Body of pancreas (tissue), 4 donors: Measurements from ENCODE around the gene SMARCA2. TPM values are rescaled to one million over a fixed set of nuclear protein-coding genes. Genes with fewer than 3 reads are reported as not detected.

Experiments used
- ATAC-seq: fragments of 150-250 bp; one replicate; pipeline ENCODE4 v1.9.1; 2016
- DNase-seq, 4 donors: peaks; one replicate each; pipeline ENCODE4 v3.0.0-alpha.2; 2019
- H3K27ac ChIP-seq, 4 donors: fragments of 200-600 bp; sonication (generic); 1 replicate in 3 of 4; 2 replicates in 1 of 4; pipeline versions ENCODE4 v1.5.1 to v1.6.1; 2016 to 2019; ENCODE audit warnings: mild to moderate bottlenecking in 1 of 4, mixed read lengths in 1 of 4, moderate library complexity in 1 of 4
- H3K27me3 ChIP-seq, 2 donors: fragments of 200-600 bp; sonication (generic); one replicate each; pipeline ENCODE4 v1.6.0; 2016; ENCODE audit warnings: mild to moderate bottlenecking in 1 of 2
- H3K36me3 ChIP-seq, 2 donors: fragments of 200-600 bp; sonication (generic); replicated peaks in 1 of 2; 2 replicates each; pipeline ENCODE4 v1.5.1; 2016; ENCODE audit warnings: low read depth in 2 of 2; ENCODE audit not compliant: insufficient read depth in 1 of 2
- H3K4me1 ChIP-seq: fragments of 200-600 bp; sonication (generic); one replicate; pipeline ENCODE4 v1.6.0; 2016
- H3K4me3 ChIP-seq, 2 donors: fragments of 200-600 bp; sonication (generic); 1 replicate in 1 of 2; 2 replicates in 1 of 2; pipeline ENCODE4 v1.5.1; 2016 to 2019
- H3K9me3 ChIP-seq, 3 donors: fragments of 200-600 bp; sonication (generic); 1 replicate in 2 of 3; 2 replicates in 1 of 3; pipeline ENCODE4 v1.5.1; 2016
- POLR2A ChIP-seq, 3 donors: fragments of 450-650 bp; IDR thresholded peaks; one replicate each; pipeline ENCODE4 v1.6.1; 2016; ENCODE audit warnings: antibody characterized with exemption in 3 of 3, mild to moderate bottlenecking in 2 of 3
- WGBS, 2 donors: methylation state at CpG; one replicate each; pipeline ENCODE4 v1.1.5; 2017; 5-methylcytosine and 5-hydroxymethylcytosine counted together
- intact Hi-C: fragments of 100-400 bp; cut with DNase I; formaldehyde crosslinking; loops from one replicate; pipeline ENCODE4 v1.15.1; 2023
- total RNA-seq, 2 donors: library from RNA; depleted of rRNA; stranded (reverse); fragments of >200 nt; gene quantifications; one replicate each; pipeline ENCODE4 v1.1.0, GENCODE V29; 2016
- TF ChIP-seq, protein P1 (sequence below), 7 experiments: fragments of 450-650 bp in 4 of 7; fragments of 200-600 bp in 3 of 7; sonication (generic) in 3 of 7; IDR thresholded peaks; one replicate each; pipeline ENCODE4 v1.5.1; 2016 to 2019; ENCODE audit warnings: antibody characterized with exemption in 7 of 7

Gene SMARCA2
- total RNA-seq, 2 donors from 2014 or later, result 83.8 to 117 TPM

- H3K4me3 ChIP-seq, result peak overlapping the region in 1 of 2 donors; percentile 21
- peak overlapping the region in 3 of 4 donors; percentile 62 to 82 (median 62) for H3K27ac ChIP-seq
- ATAC-seq, result peak; percentile 64
- peaks cover 0 to 4% of the 10 kb centered on the region in 2 donors for H3K36me3 ChIP-seq
- peaks cover 18% of the 10 kb centered on the region for H3K4me1 ChIP-seq
- H3K27me3 ChIP-seq, result no peaks in the 10 kb centered on the region
- intact Hi-C loops, result no loop called here
- WGBS, 2 donors, result 3 to 7% methylated on average over 13 of the region's 13 CpGs
- TF ChIP-seq POLR2A (IDR thresholded peaks at IDR 0.05), result peak in 1 of 3 donors; percentile 33
- TF ChIP-seq, protein P1, sequence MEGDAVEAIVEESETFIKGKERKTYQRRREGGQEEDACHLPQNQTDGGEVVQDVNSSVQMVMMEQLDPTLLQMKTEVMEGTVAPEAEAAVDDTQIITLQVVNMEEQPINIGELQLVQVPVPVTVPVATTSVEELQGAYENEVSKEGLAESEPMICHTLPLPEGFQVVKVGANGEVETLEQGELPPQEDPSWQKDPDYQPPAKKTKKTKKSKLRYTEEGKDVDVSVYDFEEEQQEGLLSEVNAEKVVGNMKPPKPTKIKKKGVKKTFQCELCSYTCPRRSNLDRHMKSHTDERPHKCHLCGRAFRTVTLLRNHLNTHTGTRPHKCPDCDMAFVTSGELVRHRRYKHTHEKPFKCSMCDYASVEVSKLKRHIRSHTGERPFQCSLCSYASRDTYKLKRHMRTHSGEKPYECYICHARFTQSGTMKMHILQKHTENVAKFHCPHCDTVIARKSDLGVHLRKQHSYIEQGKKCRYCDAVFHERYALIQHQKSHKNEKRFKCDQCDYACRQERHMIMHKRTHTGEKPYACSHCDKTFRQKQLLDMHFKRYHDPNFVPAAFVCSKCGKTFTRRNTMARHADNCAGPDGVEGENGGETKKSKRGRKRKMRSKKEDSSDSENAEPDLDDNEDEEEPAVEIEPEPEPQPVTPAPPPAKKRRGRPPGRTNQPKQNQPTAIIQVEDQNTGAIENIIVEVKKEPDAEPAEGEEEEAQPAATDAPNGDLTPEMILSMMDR (IDR thresholded peaks at IDR 0.05), result peak in 2 of 7 experiments; percentile 9 to 18
- no peaks in the 10 kb centered on the region for H3K9me3 ChIP-seq
- DNase-seq, result peak; percentile 33 to 70 (median 57)
These were observed 143.0 kb downstream of the SMARCA2 start for GRCh38 chr9:2158111-2158610.

GRCh38 chr9:2158766-2159430, 143.8 kb downstream of the SMARCA2 start:
- TF ChIP-seq, protein P1 (IDR thresholded peaks at IDR 0.05), result no peak
- TF ChIP-seq POLR2A (IDR thresholded peaks at IDR 0.05), result no peak
- H3K9me3 ChIP-seq, result no peaks in the 10 kb centered on the region
- peaks cover 18% of the 10 kb centered on the region for H3K4me1 ChIP-seq
- peak overlapping the region in 1 of 2 donors; percentile 21 for H3K4me3 ChIP-seq
- DNase-seq (no peak), ATAC-seq (no peak)
- H3K27ac ChIP-seq, result peak overlapping the region in 3 of 4 donors; percentile 62 to 82 (median 62)
- H3K36me3 ChIP-seq, result peaks cover 0 to 4% of the 10 kb centered on the region in 2 donors
- intact Hi-C loops, result no loop called here
- 35 to 41% methylated on average over 4 of the region's 4 CpGs for WGBS, 2 donors
- no peaks in the 10 kb centered on the region for H3K27me3 ChIP-seq

- intact Hi-C loops, result no loop called here
- peaks cover 18% of the 10 kb centered on the region for H3K4me1 ChIP-seq
- WGBS, 2 donors, result 17 to 26% methylated on average over 13 of the region's 13 CpGs
- H3K4me3 ChIP-seq, result no peak overlapping the region
- peaks cover 0 to 4% of the 10 kb centered on the region in 2 donors for H3K36me3 ChIP-seq
- TF ChIP-seq POLR2A (IDR thresholded peaks at IDR 0.05), result no peak
- TF ChIP-seq, protein P1 (IDR thresholded peaks at IDR 0.05), result no peak
- H3K27ac ChIP-seq, result peak overlapping the region in 3 of 4 donors; percentile 55 to 82 (median 62)
- no peaks in the 10 kb centered on the region for H3K9me3 ChIP-seq
- H3K27me3 ChIP-seq, result no peaks in the 10 kb centered on the region
- no peak for DNase-seq
- no peak for ATAC-seq
These were observed 144.6 kb downstream of the SMARCA2 start for GRCh38 chr9:2159521-2160454.

DNA sequence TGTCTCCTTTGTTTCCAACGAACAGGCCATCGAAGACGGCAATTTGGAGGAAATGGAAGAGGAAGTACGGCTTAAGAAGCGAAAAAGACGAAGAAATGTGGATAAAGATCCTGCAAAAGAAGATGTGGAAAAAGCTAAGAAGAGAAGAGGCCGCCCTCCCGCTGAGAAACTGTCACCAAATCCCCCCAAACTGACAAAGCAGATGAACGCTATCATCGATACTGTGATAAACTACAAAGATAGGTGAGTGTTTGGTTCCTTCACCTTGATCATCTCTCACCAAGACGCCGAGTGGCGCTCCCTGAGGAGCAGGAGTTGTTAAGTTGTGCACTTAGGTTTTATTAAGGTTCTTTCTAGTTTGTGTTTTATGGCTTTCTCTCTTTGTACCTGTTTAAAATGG, 146.5 kb downstream of the SMARCA2 start:
- TF ChIP-seq POLR2A (IDR thresholded peaks at IDR 0.05), result no peak
- TF ChIP-seq, protein P1 (IDR thresholded peaks at IDR 0.05), result no peak
- Histone ChIP-seq H3K27ac (no peak overlapping the region), H3K4me3 (no peak overlapping the region), H3K27me3 (no peaks in the 10 kb centered on the region), H3K4me1 (peaks cover 31% of the 10 kb centered on the region), H3K36me3 (peaks cover 0 to 4% of the 10 kb centered on the region in 2 donors), H3K9me3 (no peaks in the 10 kb centered on the region)
- intact Hi-C loops, result no loop called here
- ATAC-seq (no peak), DNase-seq (no peak)
- 81 to 97% methylated on average over 13 of the region's 13 CpGs for WGBS, 2 donors
